Mesenchymal stem cell (in vitro differentiated cells and primary cell): Measurements from ENCODE around the gene FBXW12.

Experiments
- DNase-seq: peaks from one replicate; pipeline ENCODE4 v3.0.0-alpha.2; 2013
- H2AFZ ChIP-seq: one replicate; pipeline ENCODE4 v1.6.1; 2013; ENCODE audit warnings: low read depth, mild to moderate bottlenecking, control low read depth, inconsistent platforms, low read length, moderate library complexity
- H2AK5ac ChIP-seq: 2 replicates; pipeline ENCODE4 v1.6.1; 2013; ENCODE audit warnings: low read length, moderate library complexity, mild to moderate bottlenecking, inconsistent platforms; ENCODE audit not compliant: severe bottlenecking
- H2BK120ac ChIP-seq: one replicate; pipeline ENCODE4 v1.6.1; 2013; ENCODE audit warnings: low read depth, mild to moderate bottlenecking, inconsistent platforms, low read length, moderate library complexity
- H2BK12ac ChIP-seq, 2 experiments: one replicate each; pipeline ENCODE4 v1.6.1; 2013; ENCODE audit warnings: inconsistent platforms in 2 of 2, low read length in 2 of 2, mild to moderate bottlenecking in 2 of 2, moderate library complexity in 2 of 2, control low read depth in 1 of 2
- H2BK15ac ChIP-seq: one replicate; pipeline ENCODE4 v1.6.1; 2013; ENCODE audit warnings: mild to moderate bottlenecking, low read depth, inconsistent platforms; ENCODE audit not compliant: poor library complexity, severe bottlenecking
- H2BK5ac ChIP-seq: 2 replicates; pipeline ENCODE4 v1.6.1; 2013; ENCODE audit warnings: low read depth, mild to moderate bottlenecking, low read length, control low read depth, inconsistent platforms; ENCODE audit not compliant: poor library complexity, severe bottlenecking
- H3K14ac ChIP-seq, 2 experiments: one replicate each; pipeline ENCODE4 v1.6.1; 2013; ENCODE audit warnings: inconsistent platforms in 2 of 2, low read length in 2 of 2, control low read depth in 1 of 2, mild to moderate bottlenecking in 1 of 2, moderate library complexity in 1 of 2
- H3K18ac ChIP-seq, 2 experiments: one replicate each; pipeline ENCODE4 v1.6.1; 2013; ENCODE audit warnings: inconsistent platforms in 2 of 2, low read length in 2 of 2, control low read depth in 1 of 2, low read depth in 1 of 2, mild to moderate bottlenecking in 1 of 2
- H3K23ac ChIP-seq, 2 experiments: one replicate each; pipeline ENCODE4 v1.6.1; 2013; ENCODE audit warnings: inconsistent platforms in 2 of 2, low read length in 2 of 2, mild to moderate bottlenecking in 2 of 2, moderate library complexity in 2 of 2, control low read depth in 1 of 2
- H3K27ac ChIP-seq: 2 replicates; pipeline ENCODE4 v1.5.1; 2013; ENCODE audit warnings: mild to moderate bottlenecking, moderate library complexity, low read length, control low read depth, inconsistent platforms; ENCODE audit not compliant: poor library complexity, severe bottlenecking
- H3K27me3 ChIP-seq, 2 experiments: 2 replicates each; pipeline versions ENCODE4 v1.6.1 to v1.7.0; 2013; ENCODE audit warnings: low read length in 2 of 2, mild to moderate bottlenecking in 2 of 2, moderate library complexity in 2 of 2, control low read depth in 1 of 2, inconsistent platforms in 1 of 2; ENCODE audit not compliant: control insufficient read depth in 1 of 2, insufficient read depth in 1 of 2
- H3K36me3 ChIP-seq, 2 experiments: 2 replicates each; pipeline versions ENCODE4 v1.6.1 to v1.7.0; 2013; ENCODE audit warnings: low read length in 2 of 2, control low read depth in 1 of 2, inconsistent platforms in 1 of 2, low read depth in 1 of 2, mild to moderate bottlenecking in 1 of 2; ENCODE audit not compliant: insufficient read depth in 2 of 2, control insufficient read depth in 1 of 2
- H3K4ac ChIP-seq, 2 experiments: one replicate each; pipeline ENCODE4 v1.6.1; 2013; ENCODE audit warnings: inconsistent platforms in 2 of 2, low read length in 2 of 2, mild to moderate bottlenecking in 2 of 2, moderate library complexity in 2 of 2, control low read depth in 1 of 2, low read depth in 1 of 2
- H3K4me1 ChIP-seq: 2 replicates; pipeline ENCODE4 v1.6.1; 2013; ENCODE audit warnings: low read depth, low read length, control low read depth; ENCODE audit not compliant: control insufficient read depth, insufficient read depth
- H3K4me2 ChIP-seq: 2 replicates; pipeline ENCODE4 v1.6.1; 2013; ENCODE audit warnings: low read length, mild to moderate bottlenecking, inconsistent platforms; ENCODE audit not compliant: poor library complexity, severe bottlenecking
- H3K4me3 ChIP-seq, 2 experiments: 2 replicates each; pipeline versions ENCODE4 v1.5.1 to v1.7.0; 2013; ENCODE audit warnings: low read length in 2 of 2, mild to moderate bottlenecking in 2 of 2, control low read depth in 1 of 2, low read depth in 1 of 2; ENCODE audit not compliant: insufficient read depth in 1 of 2
- H3K79me1 ChIP-seq: replicated peaks from 2 replicates; pipeline ENCODE4 v1.6.1; 2013; ENCODE audit warnings: mild to moderate bottlenecking, control low read depth, low read length, inconsistent platforms; ENCODE audit not compliant: poor library complexity, severe bottlenecking
- H3K9ac ChIP-seq: 2 replicates; pipeline ENCODE4 v1.7.0; 2013; ENCODE audit warnings: mild to moderate bottlenecking, low read length, moderate library complexity
- H3K9me3 ChIP-seq: 2 replicates; pipeline ENCODE4 v1.7.0; 2013; ENCODE audit warnings: mild to moderate bottlenecking, low read length; ENCODE audit not compliant: control insufficient read depth
- H4K8ac ChIP-seq: one replicate; pipeline ENCODE4 v1.6.1; 2013; ENCODE audit warnings: inconsistent platforms, mild to moderate bottlenecking, low read length, moderate library complexity
- H4K91ac ChIP-seq: one replicate; pipeline ENCODE4 v1.6.1; 2013; ENCODE audit warnings: mild to moderate bottlenecking, low read length, inconsistent platforms
- WGBS: methylation state at CpG from one replicate; pipeline ENCODE4 v1.1.7; 2013; ENCODE audit warnings: mixed read lengths; 5-methylcytosine and 5-hydroxymethylcytosine counted together

Gene FBXW12

GRCh38 chr3:48343432-48343831, 28.6 kb upstream of the FBXW12 start:
- Histone ChIP-seq H3K36me3 (no peaks in the 10 kb centered on the region), H4K8ac (no peak overlapping the region), H3K27me3 (peaks cover 0 to 6% of the 10 kb centered on the region in 2 experiments), H3K4me2 (no peak overlapping the region), H3K18ac (no peak overlapping the region), H3K14ac (no peak overlapping the region), H3K79me1 (no peaks in the 10 kb centered on the region), H3K9ac (no peak overlapping the region), H2BK120ac (no peak overlapping the region), H2BK15ac (no peak overlapping the region), H2AFZ (no peak overlapping the region), H2BK12ac (no peak overlapping the region), H3K4me3 (no peak overlapping the region), H3K27ac (no peak overlapping the region), H3K9me3 (no peaks in the 10 kb centered on the region), H3K4ac (no peak overlapping the region), H3K23ac (no peak overlapping the region), H2AK5ac (no peak overlapping the region), H3K4me1 (no peaks in the 10 kb centered on the region), H2BK5ac (no peak overlapping the region), H4K91ac (no peak overlapping the region)
- no peak for DNase-seq
- 91% methylated on average over 7 of the region's 8 CpGs for WGBS

GRCh38 chr3:48344867-48345507, 27.0 kb upstream of the FBXW12 start:
- Histone ChIP-seq H2BK120ac (no peak overlapping the region), H3K4ac (no peak overlapping the region), H3K18ac (no peak overlapping the region), H4K8ac (no peak overlapping the region), H3K23ac (no peak overlapping the region), H4K91ac (no peak overlapping the region), H2BK5ac (no peak overlapping the region), H3K9me3 (no peaks in the 10 kb centered on the region), H3K14ac (no peak overlapping the region), H3K4me2 (no peak overlapping the region), H3K27ac (no peak overlapping the region), H3K4me1 (no peaks in the 10 kb centered on the region), H2BK12ac (no peak overlapping the region), H3K4me3 (no peak overlapping the region), H3K9ac (no peak overlapping the region), H2BK15ac (no peak overlapping the region), H3K36me3 (no peaks in the 10 kb centered on the region), H3K79me1 (no peaks in the 10 kb centered on the region), H2AFZ (no peak overlapping the region), H2AK5ac (no peak overlapping the region), H3K27me3 (peaks cover 0 to 4% of the 10 kb centered on the region in 2 experiments)
- no peak for DNase-seq
- no CpG with 5 or more reads among the region's 1 CpG for WGBS

GRCh38 chr3:48345946-48346572, 26.0 kb upstream of the FBXW12 start:
- WGBS, result 68% methylated on average over 1 of the region's 2 CpGs
- no peaks in the 10 kb centered on the region for H3K36me3 ChIP-seq
- DNase-seq, result no peak
- no peak overlapping the region for H3K18ac ChIP-seq
- no peak overlapping the region for H3K4ac ChIP-seq
- no peak overlapping the region for H3K4me3 ChIP-seq
- H3K9me3 ChIP-seq, result no peaks in the 10 kb centered on the region
- no peak overlapping the region for H3K27ac ChIP-seq
- no peak overlapping the region for H2AFZ ChIP-seq
- H3K14ac ChIP-seq, result no peak overlapping the region
- no peak overlapping the region for H4K8ac ChIP-seq
- no peak overlapping the region for H3K4me2 ChIP-seq
- no peak overlapping the region for H2BK15ac ChIP-seq
- no peak overlapping the region for H3K9ac ChIP-seq
- no peak overlapping the region for H4K91ac ChIP-seq
- no peak overlapping the region for H2BK12ac ChIP-seq
- H2BK120ac ChIP-seq, result no peak overlapping the region
- H2AK5ac ChIP-seq, result no peak overlapping the region
- H3K79me1 ChIP-seq, result no peaks in the 10 kb centered on the region
- H3K27me3 ChIP-seq, result peaks cover 0 to 4% of the 10 kb centered on the region in 2 experiments
- H2BK5ac ChIP-seq, result no peak overlapping the region
- H3K23ac ChIP-seq, result no peak overlapping the region
- H3K4me1 ChIP-seq, result no peaks in the 10 kb centered on the region

GRCh38 chr3:48347500-48347899, 24.5 kb upstream of the FBXW12 start:
- Histone ChIP-seq H3K9me3 (no peaks in the 10 kb centered on the region), H3K23ac (no peak overlapping the region), H2BK15ac (no peak overlapping the region), H3K27ac (no peak overlapping the region), H2BK12ac (no peak overlapping the region), H3K4me1 (no peaks in the 10 kb centered on the region), H2BK5ac (no peak overlapping the region), H4K8ac (no peak overlapping the region), H2AK5ac (no peak overlapping the region), H3K27me3 (peaks cover 5 to 10% of the 10 kb centered on the region in 2 experiments), H3K36me3 (no peaks in the 10 kb centered on the region), H3K18ac (no peak overlapping the region), H3K4ac (no peak overlapping the region), H3K79me1 (no peaks in the 10 kb centered on the region), H3K4me2 (no peak overlapping the region), H2AFZ (no peak overlapping the region), H2BK120ac (no peak overlapping the region), H4K91ac (no peak overlapping the region), H3K4me3 (no peak overlapping the region), H3K14ac (no peak overlapping the region), H3K9ac (no peak overlapping the region)
- 79% methylated on average over 3 of the region's 3 CpGs for WGBS
- DNase-seq, result no peak
